Measurements from ENCODE around the gene CALY.

- TF ChIP-seq CTCF (IDR thresholded peaks at IDR 0.05): no peak
- TF ChIP-seq POLR2A (IDR thresholded peaks at IDR 0.05): no peak
Measured at GRCh38 chr10:133295426-133296320, 41.0 kb downstream of the CALY start.
